KMS-11 (cell line): Measurements from ENCODE around the gene ILK.
A peak's percentile ranks its signal among the peaks of the same experiment; 100 is the strongest.

ENCODE experiments used
- H2AFZ ChIP-seq: fragments of 200-600 bp; sonication (generic); 2 replicates; pipeline ENCODE4 v1.6.1; 2016; ENCODE audit warnings: antibody characterized with exemption, mixed run types, low read depth
- H3K27ac ChIP-seq: fragments of 200-600 bp; sonication (generic); 2 replicates; pipeline ENCODE4 v1.6.1; 2016; ENCODE audit warnings: mild to moderate bottlenecking, mixed run types
- H3K27me3 ChIP-seq: fragments of 200-600 bp; sonication (generic); 2 replicates; pipeline ENCODE4 v1.6.1; 2017; ENCODE audit warnings: mild to moderate bottlenecking, low read depth, mixed run types, moderate library complexity; ENCODE audit not compliant: insufficient read depth
- H3K36me3 ChIP-seq: fragments of 200-600 bp; sonication (generic); 2 replicates; pipeline ENCODE4 v1.6.1; 2017; ENCODE audit warnings: mild to moderate bottlenecking, mixed run types; ENCODE audit not compliant: insufficient read depth
- H3K4me1 ChIP-seq: fragments of 200-600 bp; sonication (generic); 2 replicates; pipeline ENCODE4 v1.6.1; 2016; ENCODE audit warnings: mild to moderate bottlenecking, low read depth, mixed run types; ENCODE audit not compliant: poor library complexity, severe bottlenecking
- H3K4me2 ChIP-seq: fragments of 200-600 bp; sonication (generic); 2 replicates; pipeline ENCODE4 v1.7.0; 2016; ENCODE audit warnings: mild to moderate bottlenecking, mixed run types
- H3K4me3 ChIP-seq: fragments of 200-600 bp; sonication (generic); IDR thresholded peaks from 2 replicates; pipeline ENCODE4 v1.6.1; 2017; ENCODE audit warnings: low read depth, low read length, mixed read lengths; ENCODE audit not compliant: insufficient read depth
- H3K79me2 ChIP-seq: fragments of 200-600 bp; sonication (generic); 2 replicates; pipeline ENCODE4 v1.6.1; 2016; ENCODE audit warnings: low read depth, mixed run types; ENCODE audit not compliant: insufficient read depth
- H3K9ac ChIP-seq: fragments of 200-600 bp; sonication (generic); 2 replicates; pipeline ENCODE4 v1.6.1; 2016; ENCODE audit warnings: mild to moderate bottlenecking, mixed run types
- H4K20me1 ChIP-seq: fragments of 200-600 bp; sonication (generic); 2 replicates; pipeline ENCODE4 v1.6.1; 2016; ENCODE audit warnings: mild to moderate bottlenecking, mixed run types; ENCODE audit not compliant: insufficient read depth
- TF ChIP-seq, protein P1 (sequence below): fragments of 200-600 bp; sonication (generic); conservative IDR thresholded peaks from 2 replicates; pipeline ENCODE4 v1.6.1; 2017; ENCODE audit warnings: low read depth, mild to moderate bottlenecking, antibody characterized with exemption, low read length, moderate library complexity, mixed read lengths

Gene ILK

DNA sequence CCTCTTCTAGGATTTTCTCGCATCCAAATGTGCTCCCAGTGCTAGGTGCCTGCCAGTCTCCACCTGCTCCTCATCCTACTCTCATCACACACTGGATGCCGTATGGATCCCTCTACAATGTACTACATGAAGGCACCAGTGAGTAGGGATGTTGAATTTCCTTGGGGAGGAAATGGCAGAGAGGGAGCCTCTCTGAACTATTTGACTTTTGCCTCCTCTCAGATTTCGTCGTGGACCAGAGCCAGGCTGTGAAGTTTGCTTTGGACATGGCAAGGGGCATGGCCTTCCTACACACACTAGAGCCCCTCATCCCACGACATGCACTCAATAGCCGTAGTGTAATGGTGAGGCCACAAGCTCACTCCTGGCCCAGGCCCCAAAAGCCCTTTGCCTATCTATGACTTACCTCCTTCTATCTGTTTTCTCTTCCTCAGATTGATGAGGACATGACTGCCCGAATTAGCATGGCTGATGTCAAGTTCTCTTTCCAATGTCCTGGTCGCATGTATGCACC is 6.0 kb downstream of the ILK start:
- Histone ChIP-seq H3K79me2 (peaks cover 29% of the 10 kb centered on the region; the same call in 1 of the 2 replicates), H3K4me2 (no peak overlapping the region), H3K4me1 (peaks cover 62% of the 10 kb centered on the region), H3K4me3 (no peak overlapping the region), H3K27me3 (no peaks in the 10 kb centered on the region), H3K9ac (no peak overlapping the region), H3K27ac (no peak overlapping the region), H4K20me1 (no peaks in the 10 kb centered on the region), H2AFZ (no peak overlapping the region), H3K36me3 (no peaks in the 10 kb centered on the region)
- TF ChIP-seq, protein P1, sequence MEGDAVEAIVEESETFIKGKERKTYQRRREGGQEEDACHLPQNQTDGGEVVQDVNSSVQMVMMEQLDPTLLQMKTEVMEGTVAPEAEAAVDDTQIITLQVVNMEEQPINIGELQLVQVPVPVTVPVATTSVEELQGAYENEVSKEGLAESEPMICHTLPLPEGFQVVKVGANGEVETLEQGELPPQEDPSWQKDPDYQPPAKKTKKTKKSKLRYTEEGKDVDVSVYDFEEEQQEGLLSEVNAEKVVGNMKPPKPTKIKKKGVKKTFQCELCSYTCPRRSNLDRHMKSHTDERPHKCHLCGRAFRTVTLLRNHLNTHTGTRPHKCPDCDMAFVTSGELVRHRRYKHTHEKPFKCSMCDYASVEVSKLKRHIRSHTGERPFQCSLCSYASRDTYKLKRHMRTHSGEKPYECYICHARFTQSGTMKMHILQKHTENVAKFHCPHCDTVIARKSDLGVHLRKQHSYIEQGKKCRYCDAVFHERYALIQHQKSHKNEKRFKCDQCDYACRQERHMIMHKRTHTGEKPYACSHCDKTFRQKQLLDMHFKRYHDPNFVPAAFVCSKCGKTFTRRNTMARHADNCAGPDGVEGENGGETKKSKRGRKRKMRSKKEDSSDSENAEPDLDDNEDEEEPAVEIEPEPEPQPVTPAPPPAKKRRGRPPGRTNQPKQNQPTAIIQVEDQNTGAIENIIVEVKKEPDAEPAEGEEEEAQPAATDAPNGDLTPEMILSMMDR: no peak

DNA sequence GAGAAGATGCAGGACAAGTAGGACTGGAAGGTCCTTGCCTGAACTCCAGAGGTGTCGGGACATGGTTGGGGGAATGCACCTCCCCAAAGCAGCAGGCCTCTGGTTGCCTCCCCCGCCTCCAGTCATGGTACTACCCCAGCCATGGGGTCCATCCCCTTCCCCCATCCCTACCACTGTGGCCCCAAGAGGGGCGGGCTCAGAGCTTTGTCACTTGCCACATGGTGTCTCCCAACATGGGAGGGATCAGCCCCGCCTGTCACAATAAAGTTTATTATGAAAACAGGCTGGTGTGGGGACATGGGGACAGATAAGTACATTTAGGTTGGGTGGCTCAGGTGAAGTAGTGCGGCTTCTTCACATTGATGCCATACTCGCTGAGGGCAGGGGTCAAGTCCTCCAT is 7.0 kb downstream of the ILK start:
- TF ChIP-seq, protein P1: no peak
- H3K27ac ChIP-seq: no peak overlapping the region
- H4K20me1 ChIP-seq: no peaks in the 10 kb centered on the region
- H3K9ac ChIP-seq: no peak overlapping the region
- no peak overlapping the region for H2AFZ ChIP-seq
- no peaks in the 10 kb centered on the region for H3K27me3 ChIP-seq
- H3K79me2 ChIP-seq: peaks cover 19% of the 10 kb centered on the region; the same call in 1 of the 2 replicates
- H3K4me3 ChIP-seq: no peak overlapping the region
- no peaks in the 10 kb centered on the region for H3K36me3 ChIP-seq
- peak overlapping the region; percentile 100; the same call in 1 of the 2 replicates for H3K4me2 ChIP-seq
- H3K4me1 ChIP-seq: peaks cover 52% of the 10 kb centered on the region

DNA sequence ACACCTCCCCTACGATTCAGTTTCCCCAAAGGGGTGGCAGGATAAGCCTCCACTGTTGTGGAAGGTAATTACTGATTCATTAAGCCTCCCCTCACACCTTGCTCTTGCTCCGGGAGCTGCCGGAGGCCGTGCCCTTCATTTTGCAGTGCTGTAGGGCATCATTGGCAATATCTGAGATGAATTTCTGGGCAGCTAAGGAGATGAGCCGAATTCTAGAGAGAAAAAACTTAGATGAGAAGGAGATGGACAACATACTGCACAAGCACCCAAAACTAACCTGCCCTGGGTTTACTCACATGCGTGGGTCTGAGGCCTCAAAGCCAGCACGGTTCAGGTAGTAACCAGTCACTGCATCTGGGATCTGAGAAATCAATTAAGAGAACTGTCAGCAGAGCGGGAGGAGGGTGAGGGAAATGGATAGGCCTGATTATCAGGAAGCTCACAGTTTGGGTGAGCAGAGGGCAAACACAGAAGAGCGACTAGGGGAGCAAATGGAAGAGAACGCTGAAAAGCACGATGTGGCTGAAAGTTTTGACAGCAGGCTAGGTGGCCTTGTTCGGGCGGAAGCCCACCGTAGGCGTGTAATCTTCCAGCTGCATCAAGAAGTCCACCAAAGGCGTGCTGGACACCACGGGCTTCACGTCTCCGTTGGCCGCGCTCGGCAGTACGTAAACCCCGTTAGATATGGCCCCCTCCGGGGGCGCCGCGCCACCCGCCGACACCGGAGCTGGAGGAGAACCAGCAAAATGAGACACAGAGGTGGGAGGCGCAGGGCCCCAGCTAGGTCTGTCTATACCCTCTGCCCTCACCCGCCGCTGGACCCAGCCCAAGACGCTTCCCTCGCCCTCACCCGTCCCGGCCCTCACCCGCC is 7.8 kb downstream of the ILK start:
- Histone ChIP-seq H3K9ac (peak overlapping the region; percentile 82), H3K27ac (peak overlapping the region; percentile 91; the same call in 1 of the 2 replicates), H3K4me3 (no peak overlapping the region), H3K27me3 (no peaks in the 10 kb centered on the region), H3K36me3 (no peaks in the 10 kb centered on the region), H3K4me1 (peaks cover 44% of the 10 kb centered on the region), H4K20me1 (no peaks in the 10 kb centered on the region), H2AFZ (0 out of 2 replicates have a peak overlapping the region, but pooled peaks have one; percentile 16), H3K79me2 (peaks cover 13% of the 10 kb centered on the region; the same call in 1 of the 2 replicates), H3K4me2 (peak overlapping the region; percentile 100)
- TF ChIP-seq, protein P1: no peak

DNA sequence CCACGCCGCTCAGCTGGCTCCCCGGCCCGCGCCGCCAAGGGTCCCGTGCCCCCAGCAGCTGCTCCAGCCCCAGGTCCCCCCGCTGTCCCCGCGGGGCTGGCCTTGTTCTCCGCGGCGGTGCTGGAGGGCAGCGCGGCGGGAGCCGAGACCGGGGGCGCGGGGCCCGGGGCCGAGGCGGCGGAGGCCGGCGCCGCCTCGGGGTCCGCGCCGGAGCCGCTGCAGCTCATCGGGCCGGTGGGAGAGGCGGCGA is 8.3 kb downstream of the ILK start:
- Histone ChIP-seq H3K4me2 (peak overlapping the region; percentile 100; the same call in 1 of the 2 replicates), H2AFZ (0 out of 2 replicates have a peak overlapping the region, but pooled peaks have one; percentile 16), H3K36me3 (no peaks in the 10 kb centered on the region), H3K79me2 (peaks cover 9% of the 10 kb centered on the region; the same call in 1 of the 2 replicates), H3K27ac (peak overlapping the region; percentile 91; the same call in 1 of the 2 replicates), H3K4me1 (peaks cover 39% of the 10 kb centered on the region), H4K20me1 (no peaks in the 10 kb centered on the region), H3K9ac (peak overlapping the region; percentile 82), H3K27me3 (no peaks in the 10 kb centered on the region), H3K4me3 (no peak overlapping the region)
- TF ChIP-seq, protein P1: no peak
